K562 (cell line): ENCODE results near the gene NPAS2. TPM values are rescaled to one million over a fixed set of nuclear protein-coding genes. Genes with fewer than 3 reads are reported as not detected.

Experiments
- ATAC-seq: fragments of 200-7000 bp; cut with Tn5 transposase; 3 replicates; pipeline ENCODE4 v1.9.1; 2020; ENCODE audit warnings: moderate library complexity
- BruUV-seq: library from RNA; stranded (reverse); fragments of 400-500 nt; replicated peaks from 2 replicates; lab custom pipeline; 2021; lab: Mats Ljungman, UMichigan
- CTCF ChIA-PET: fragments of 300-600 bp; formaldehyde crosslinking; extraction: SDS; loops from one replicate; lab custom pipeline; 2021; ENCODE audit warnings: low intra/inter-chr PET ratio; lab: Yijun Ruan, JAX
- POLR2A ChIA-PET: fragments of 300-600, 350-650 bp; sonication (Branson Sonifier 250); formaldehyde crosslinking; extraction: SDS; loops from one replicate; lab custom pipeline; 2021; ENCODE audit warnings: antibody characterized with exemption, inconsistent platforms; lab: Yijun Ruan, JAX
- DNase-seq, 4 experiments: peaks; one replicate each; pipeline versions ENCODE4 v3.0.0 to v3.0.0-alpha.2; 2011 to 2018; ENCODE audit warnings: low spot score in 3 of 4, mixed read lengths in 3 of 4; ENCODE audit errors: extremely low read depth in 1 of 4
- FAIRE-seq: peaks from 2 replicates; lab custom pipeline; 2011; peaks lifted over from hg19 to GRCh38; lab: Jason Lieb, UNC
- H2AFZ ChIP-seq: 2 replicates; pipeline ENCODE4 v1.6.0; 2011; ENCODE audit warnings: low read depth, low read length, control low read depth, inconsistent platforms
- H3K27ac ChIP-seq: fragments of 200-600 bp; 3 replicates; pipeline ENCODE4 v1.8.0; 2011; ENCODE audit warnings: low read depth, mild to moderate bottlenecking, control low read depth, inconsistent platforms, low read length, moderate library complexity, mixed read lengths; ENCODE audit errors: extremely low read depth
- H3K27me3 ChIP-seq, 2 experiments: fragments of 300-600 bp in 1 of 2; 2 replicates in 1 of 2; 3 replicates in 1 of 2; pipeline versions ENCODE4 v1.6.0 to v1.8.0; 2011; ENCODE audit warnings: inconsistent platforms in 2 of 2, low read length in 2 of 2, mild to moderate bottlenecking in 1 of 2, mixed read lengths in 1 of 2, moderate library complexity in 1 of 2; ENCODE audit not compliant: control insufficient read depth in 2 of 2, insufficient read depth in 2 of 2
- H3K36me3 ChIP-seq: fragments of 300-600 bp; 3 replicates; pipeline ENCODE4 v1.8.0; 2011; ENCODE audit warnings: mild to moderate bottlenecking, low read length, inconsistent platforms; ENCODE audit not compliant: control insufficient read depth, insufficient read depth
- H3K4me1 ChIP-seq, 2 experiments: fragments of 200-600 bp in 1 of 2; replicated peaks in 1 of 2; 2 replicates in 1 of 2; 3 replicates in 1 of 2; pipeline versions ENCODE4 v1.5.1 to v1.8.0; 2011; ENCODE audit warnings: inconsistent platforms in 2 of 2, low read length in 2 of 2, mild to moderate bottlenecking in 1 of 2, mixed read lengths in 1 of 2, moderate library complexity in 1 of 2; ENCODE audit not compliant: control insufficient read depth in 2 of 2, insufficient read depth in 2 of 2
- H3K4me2 ChIP-seq: 2 replicates; pipeline ENCODE4 v1.6.1; 2011; ENCODE audit warnings: low read length, control low read depth, inconsistent platforms, mixed read lengths; ENCODE audit not compliant: insufficient read depth
- H3K4me3 ChIP-seq: fragments of 200-600 bp; sonication (generic), shearing (Covaris generic); 2 replicates; pipeline ENCODE4 v1.5.1; 2016; ENCODE audit warnings: control low read depth, inconsistent platforms
- H3K79me2 ChIP-seq: fragments of 200-600 bp; 3 replicates; pipeline ENCODE4 v1.8.0; 2011; ENCODE audit warnings: low read length, inconsistent platforms; ENCODE audit not compliant: control insufficient read depth, insufficient read depth
- H3K9ac ChIP-seq, 2 experiments: 2 replicates each; pipeline versions ENCODE4 v1.6.0 to v1.6.1; 2011; ENCODE audit warnings: low read depth in 2 of 2, low read length in 2 of 2, control low read depth in 1 of 2, inconsistent platforms in 1 of 2, mild to moderate bottlenecking in 1 of 2, mixed read lengths in 1 of 2; ENCODE audit not compliant: insufficient read depth in 1 of 2
- H3K9me1 ChIP-seq: one replicate; pipeline ENCODE4 v1.6.0; 2011; ENCODE audit warnings: inconsistent platforms, mild to moderate bottlenecking, low read length, moderate library complexity; ENCODE audit not compliant: control insufficient read depth, insufficient read depth
- H3K9me3 ChIP-seq: replicated peaks from 2 replicates; pipeline ENCODE4 v1.5.1; 2011; ENCODE audit warnings: low read depth, low read length, inconsistent platforms; ENCODE audit not compliant: control insufficient read depth, insufficient read depth
- H4K20me1 ChIP-seq: replicated peaks from 2 replicates; pipeline ENCODE4 v1.6.1; 2011; ENCODE audit warnings: low read length, inconsistent platforms, mixed read lengths; ENCODE audit not compliant: control insufficient read depth, insufficient read depth
- CC2D1A ChIP-seq: fragments of 450-650 bp; IDR thresholded peaks from 2 replicates; pipeline ENCODE4 v1.6.1; 2017; ENCODE audit warnings: mild to moderate bottlenecking
- ILK ChIP-seq: fragments of 450-650 bp; IDR thresholded peaks from 2 replicates; pipeline ENCODE4 v1.6.1; 2016; ENCODE audit warnings: missing genetic modification characterization, low read depth, mild to moderate bottlenecking, missing compliant biosample characterization, moderate library complexity, borderline replicate concordance
- KLF10 ChIP-seq: fragments of 250-450 bp; sonication (Bioruptor Pico); IDR thresholded peaks from 2 replicates; pipeline ENCODE4 v1.6.1; 2021; ENCODE audit warnings: matching md5 sums
- NCOA2 ChIP-seq, 2 experiments: fragments of 450-650 bp; IDR thresholded peaks; 2 replicates each; pipeline ENCODE4 v1.6.1; 2018; ENCODE audit warnings: mild to moderate bottlenecking in 2 of 2, moderate library complexity in 1 of 2; ENCODE audit not compliant: partially characterized antibody in 2 of 2
- PML ChIP-seq: IDR thresholded peaks from 2 replicates; pipeline ENCODE4 v1.6.1; 2012; ENCODE audit warnings: low read length, inconsistent platforms
- POLR2A ChIP-seq: fragments of 450-650 bp; conservative IDR thresholded peaks from 2 replicates; pipeline ENCODE4 v1.6.1; 2016
- RBM39 ChIP-seq: fragments of 200-400 bp; formaldehyde crosslinking; optimal IDR thresholded peaks from 2 replicates; pipeline ENCODE3; 2018; ENCODE audit warnings: low read depth, low read length
- THAP12 ChIP-seq: fragments of 250-450 bp; sonication (Bioruptor Pico); IDR thresholded peaks from 2 replicates; pipeline ENCODE4 v1.9.0; 2021; ENCODE audit warnings: mild to moderate bottlenecking, inconsistent platforms
- WGBS: fragments of 100-300 bp; shearing (Covaris generic); methylation state at CpG from one replicate; pipeline ENCODE4 v1.1.6; 2016; ENCODE audit warnings: low coverage, mixed read lengths; ENCODE audit not compliant: insufficient coverage; ENCODE audit errors: missing lambda C conversion rate; 5-methylcytosine and 5-hydroxymethylcytosine counted together
- in situ Hi-C: fragments of 300-500 bp; cut with MboI; formaldehyde crosslinking; loops from 4 replicates; pipeline ENCODE4 v1.15.0; 2018; ENCODE audit warnings: inconsistent platforms, mixed read lengths
- intact Hi-C: fragments of 100-400 bp; cut with micrococcal nuclease; formaldehyde crosslinking; loops from 2 replicates; pipeline ENCODE4 v1.14.2; 2022
- polyA plus RNA-seq, 8 experiments: library from polyadenylated mRNA; depleted of rRNA in 4 of 8; stranded (reverse) in 5 of 8; unstranded in 3 of 8; fragments of >200 nt; fragmentation: Nextera tagmentation in 2 of 8; fragmentation: Illumina TruSeq in 1 of 8; extraction: Ambion mirVana in 2 of 8; extraction: Trizol in 1 of 8; gene quantifications; 2 replicates each; pipeline versions ENCODE4 v1.2.1 to v1.2.3, GENCODE V29; 2011 to 2014; ENCODE audit warnings: inconsistent platforms in 1 of 8, missing spikeins in 1 of 8
- total RNA-seq, 7 experiments: library from RNA; depleted of rRNA in 6 of 7; stranded (reverse); fragments of >200 nt in 6 of 7; fragmentation: Illumina TruSeq in 2 of 7; extraction: Trizol in 2 of 7; gene quantifications; 2 replicates each; pipeline versions ENCODE4 v1.2.1 to v1.2.3, GENCODE V29; 2011 to 2021; ENCODE audit warnings: low replicate concordance in 1 of 7

NPAS2 gene
- total and polyA plus RNA-seq, 9 of the 15 experiments (the other 6 are each of a cell fraction or from before 2014, with no cell fraction given) = 0.06 to 0.29 (median 0.07) TPM; not detected in 5

GRCh38 chr2:101037161-101037755, 217.3 kb downstream of the NPAS2 start:
- in situ Hi-C loops = loop anchor here (10.0 kb wide), 1 partner anchor 298 kb away; no protein-coding TSS in a partner anchor
- 46% methylated on average over 11 of the region's 19 CpGs for WGBS
- Histone ChIP-seq H4K20me1 (no peaks in the 10 kb centered on the region), H3K9ac (peak overlapping the region in 1 of 2 experiments; percentile 23; a peak in 1 of 4 replicates), H2AFZ (no peak overlapping the region), H3K36me3 (no peaks in the 10 kb centered on the region), H3K27ac (no peak overlapping the region), H3K79me2 (no peaks in the 10 kb centered on the region), H3K9me3 (no peaks in the 10 kb centered on the region), H3K9me1 (no peaks in the 10 kb centered on the region), H3K27me3 (peaks cover 7 to 41% of the 10 kb centered on the region in 2 experiments; a peak in 3 of 5 replicates), H3K4me1 (peaks cover 5% of the 10 kb centered on the region in 2 experiments; a peak in 2 of 5 replicates), H3K4me3 (no peak overlapping the region), H3K4me2 (no peak overlapping the region)
- FAIRE-seq = no peak
- no TSS peak for BruUV-seq
- ATAC-seq = no peak
- intact Hi-C loops = loop anchor here (2.0 to 10.0 kb wide), 2 partner anchors 116 to 368 kb away; no protein-coding TSS in a partner anchor
- no peak for DNase-seq
- ChIA-PET POLR2A (interaction anchor here (0.6 to 1.4 kb wide), 5 partner anchors 10 to 35 kb away, joined by 3 to 4 read pairs (median 3); partner anchors contain the start of gene RPL31), CTCF (interaction anchor here (1.8 kb wide), 1 partner anchor 115 kb away, joined by 17 read pairs; the partner anchor contains the start of gene TBC1D8)
- TF ChIP-seq CC2D1A (no peak), THAP12 (CRISPR knock-in tag) (no peak), KLF10 (CRISPR knock-in tag) (no peak), NCOA2 (IDR thresholded peaks at IDR 0.05; ENCODE audit: partially characterized antibody in 2 of 2) (no peak), RBM39 (no peak), POLR2A (no peak), PML (no peak), ILK (tag) (no peak)
